Measurements from ENCODE around the gene KIF24. TPM values are rescaled to one million over a fixed set of nuclear protein-coding genes. Genes with fewer than 3 reads are reported as not detected.

Gene KIF24
- total and polyA plus RNA-seq, 2 donors (not counting 1 experiment from before 2014, with no cell fraction given): 0.07 to 0.79 TPM

DNA sequence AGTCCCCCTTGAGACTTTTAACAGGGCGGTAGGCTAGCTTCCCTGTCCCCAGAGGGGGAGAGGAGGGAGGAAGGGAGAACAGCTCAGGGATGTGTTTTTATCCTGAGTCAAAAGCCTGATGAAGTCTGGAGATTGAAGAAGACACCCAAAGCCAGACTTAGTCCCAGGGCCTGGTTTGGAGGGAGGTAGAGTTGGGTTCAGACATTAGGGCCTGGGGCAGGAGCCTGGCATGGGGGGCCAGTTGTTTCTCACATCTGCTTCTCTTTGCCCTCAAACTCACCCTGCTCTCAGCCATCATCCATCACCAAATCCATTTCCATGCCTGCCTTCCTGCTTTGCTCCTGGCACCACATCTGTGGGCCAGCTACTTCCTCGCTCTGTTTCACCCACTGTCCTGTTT is 44.7 kb upstream of the KIF24 start:
- no peak for DNase-seq
- WGBS (ENCODE audit: insufficient coverage): 89% methylated on average over 2 of the region's 2 CpGs
- H3K36me3 ChIP-seq (replicated peaks in 1 of 2; ENCODE audit: control extremely low read depth in 1 of 2, control insufficient read depth in 1 of 2, extremely low read depth in 1 of 2, insufficient read depth in 2 of 2, low read length in 1 of 2): no peaks in the 10 kb centered on the region
- no peaks in the 10 kb centered on the region for H3K27me3 ChIP-seq (replicated peaks in 1 of 4; ENCODE audit: control extremely low read depth in 1 of 4, control insufficient read depth in 3 of 4, insufficient read depth in 4 of 4, low read length in 3 of 4)
- H3K4me2 ChIP-seq (replicated peaks; ENCODE audit: low read depth, low read length, poor library complexity, severe bottlenecking): no peak overlapping the region
- ATAC-seq (ENCODE audit: low read depth): no peak
- Mint-ChIP-seq H3K9me3 (ENCODE audit: insufficient read depth) (no peaks in the 10 kb centered on the region), H3K4me1 (peaks cover 16% of the 10 kb centered on the region), H3K4me3 (no peak overlapping the region), H3K27ac (no peak overlapping the region), H3K27me3 (no peaks in the 10 kb centered on the region)
- H3K9ac ChIP-seq (ENCODE audit: low read length): no peak overlapping the region
- CTCF ChIA-PET: interaction anchor here (0.8 to 1.3 kb wide), 3 partner anchors 30 to 42 kb away, joined by 3 to 4 read pairs (median 3); no protein-coding TSS in a partner anchor
- no peaks in the 10 kb centered on the region for H3K79me2 ChIP-seq (ENCODE audit: control insufficient read depth, insufficient read depth, low read length)
- no peak overlapping the region for H3K27ac ChIP-seq (ENCODE audit: low read length in 2 of 2)
- peaks cover 9 to 18% of the 10 kb centered on the region in 2 donors for H3K4me1 ChIP-seq (ENCODE audit: control insufficient read depth in 2 of 2, insufficient read depth in 2 of 2, low read length in 2 of 2)
- no peak overlapping the region for H2AFZ ChIP-seq (ENCODE audit: insufficient read depth, low read depth, low read length, poor library complexity, severe bottlenecking)
- H3K9me3 ChIP-seq (ENCODE audit: control extremely low read depth in 1 of 3, control insufficient read depth in 2 of 3, insufficient read depth in 1 of 3, low read length in 2 of 3): peaks cover 0 to 22% (median 0%) of the 10 kb centered on the region in 3 donors
- TF ChIP-seq, protein P1, sequence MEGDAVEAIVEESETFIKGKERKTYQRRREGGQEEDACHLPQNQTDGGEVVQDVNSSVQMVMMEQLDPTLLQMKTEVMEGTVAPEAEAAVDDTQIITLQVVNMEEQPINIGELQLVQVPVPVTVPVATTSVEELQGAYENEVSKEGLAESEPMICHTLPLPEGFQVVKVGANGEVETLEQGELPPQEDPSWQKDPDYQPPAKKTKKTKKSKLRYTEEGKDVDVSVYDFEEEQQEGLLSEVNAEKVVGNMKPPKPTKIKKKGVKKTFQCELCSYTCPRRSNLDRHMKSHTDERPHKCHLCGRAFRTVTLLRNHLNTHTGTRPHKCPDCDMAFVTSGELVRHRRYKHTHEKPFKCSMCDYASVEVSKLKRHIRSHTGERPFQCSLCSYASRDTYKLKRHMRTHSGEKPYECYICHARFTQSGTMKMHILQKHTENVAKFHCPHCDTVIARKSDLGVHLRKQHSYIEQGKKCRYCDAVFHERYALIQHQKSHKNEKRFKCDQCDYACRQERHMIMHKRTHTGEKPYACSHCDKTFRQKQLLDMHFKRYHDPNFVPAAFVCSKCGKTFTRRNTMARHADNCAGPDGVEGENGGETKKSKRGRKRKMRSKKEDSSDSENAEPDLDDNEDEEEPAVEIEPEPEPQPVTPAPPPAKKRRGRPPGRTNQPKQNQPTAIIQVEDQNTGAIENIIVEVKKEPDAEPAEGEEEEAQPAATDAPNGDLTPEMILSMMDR (IDR thresholded peaks at IDR 0.05): no peak
- TF ChIP-seq EZH2 (IDR thresholded peaks at IDR 0.05; ENCODE audit: borderline replicate concordance, insufficient read depth, low read depth, low read length, poor library complexity, severe bottlenecking): no peak
- no peak overlapping the region for H3K4me3 ChIP-seq (ENCODE audit: control extremely low read depth in 1 of 5, extremely low read depth in 1 of 5, insufficient read depth in 1 of 5, low read depth in 2 of 5, low read length in 4 of 5)
- POLR2A ChIA-PET: no interaction called here
- intact Hi-C loops (cut with micrococcal nuclease): loop anchor here (10.0 kb wide), 2 partner anchors 449 to 899 kb away; partner anchors contain the start of gene NOL6
- no peaks in the 10 kb centered on the region for H4K20me1 ChIP-seq (ENCODE audit: control insufficient read depth, insufficient read depth, low read length, poor library complexity, severe bottlenecking)

DNA sequence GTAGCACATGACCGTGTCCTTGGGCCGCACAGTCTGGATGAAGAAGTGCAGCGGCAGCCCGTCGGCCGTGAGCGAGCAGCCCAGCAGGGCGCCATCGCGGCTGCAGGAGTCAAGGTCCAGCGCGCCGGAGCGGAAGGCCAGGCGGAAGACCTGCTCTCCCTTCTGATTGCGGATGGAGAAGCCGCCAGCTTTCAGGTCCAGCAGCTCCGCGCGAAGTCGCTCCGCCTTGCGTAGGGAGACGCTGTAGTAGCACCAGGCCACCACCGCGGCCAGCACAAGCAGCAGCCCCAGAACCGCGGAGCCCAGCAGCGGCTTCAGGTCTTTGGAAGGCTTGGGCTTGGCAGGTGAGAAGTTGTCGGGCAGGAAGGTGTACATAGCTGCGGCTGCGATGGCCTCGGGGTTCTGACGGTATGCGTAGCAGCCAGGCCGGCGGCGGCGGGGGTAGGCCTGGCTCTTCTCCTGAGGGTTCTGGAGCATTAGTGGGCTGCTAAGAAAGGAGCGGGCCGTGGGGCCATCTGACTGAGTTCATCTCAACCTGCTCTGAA is 43.5 kb upstream of the KIF24 start:
- ChIA-PET POLR2A (no interaction called here), CTCF (interaction anchor here (0.7 kb wide), 1 partner anchor 131 kb away, joined by 3 read pairs; no protein-coding TSS in a partner anchor)
- ATAC-seq (ENCODE audit: low read depth) (no peak), DNase-seq (no peak)
- Mint-ChIP-seq H3K4me1 (peaks cover 12% of the 10 kb centered on the region), H3K4me3 (no peak overlapping the region), H3K27me3 (no peaks in the 10 kb centered on the region), H3K9me3 (ENCODE audit: insufficient read depth) (no peaks in the 10 kb centered on the region), H3K27ac (no peak overlapping the region)
- no peak overlapping the region for H3K27ac ChIP-seq (ENCODE audit: low read length in 2 of 2)
- intact Hi-C loops (cut with micrococcal nuclease): loop anchor here (10.0 kb wide), 2 partner anchors 448 to 898 kb away; partner anchors contain the start of gene NOL6
- no peak for TF ChIP-seq EZH2 (IDR thresholded peaks at IDR 0.05; ENCODE audit: borderline replicate concordance, insufficient read depth, low read depth, low read length, poor library complexity, severe bottlenecking)
- TF ChIP-seq, protein P1 (IDR thresholded peaks at IDR 0.05): no peak
- H3K27me3 ChIP-seq (replicated peaks in 1 of 4; ENCODE audit: control extremely low read depth in 1 of 4, control insufficient read depth in 3 of 4, insufficient read depth in 4 of 4, low read length in 3 of 4): no peaks in the 10 kb centered on the region
- no peaks in the 10 kb centered on the region for H4K20me1 ChIP-seq (ENCODE audit: control insufficient read depth, insufficient read depth, low read length, poor library complexity, severe bottlenecking)
- no peaks in the 10 kb centered on the region for H3K79me2 ChIP-seq (ENCODE audit: control insufficient read depth, insufficient read depth, low read length)
- H3K36me3 ChIP-seq (replicated peaks in 1 of 2; ENCODE audit: control extremely low read depth in 1 of 2, control insufficient read depth in 1 of 2, extremely low read depth in 1 of 2, insufficient read depth in 2 of 2, low read length in 1 of 2): no peaks in the 10 kb centered on the region
- no peak overlapping the region for H2AFZ ChIP-seq (ENCODE audit: insufficient read depth, low read depth, low read length, poor library complexity, severe bottlenecking)
- WGBS (ENCODE audit: insufficient coverage): 98% methylated on average over 39 of the region's 41 CpGs
- no peak overlapping the region for H3K4me2 ChIP-seq (replicated peaks; ENCODE audit: low read depth, low read length, poor library complexity, severe bottlenecking)
- peaks cover 9 to 16% of the 10 kb centered on the region in 2 donors for H3K4me1 ChIP-seq (ENCODE audit: control insufficient read depth in 2 of 2, insufficient read depth in 2 of 2, low read length in 2 of 2)
- H3K9me3 ChIP-seq (ENCODE audit: control extremely low read depth in 1 of 3, control insufficient read depth in 2 of 3, insufficient read depth in 1 of 3, low read length in 2 of 3): peaks cover 0 to 28% (median 0%) of the 10 kb centered on the region in 3 donors
- H3K4me3 ChIP-seq (ENCODE audit: control extremely low read depth in 1 of 5, extremely low read depth in 1 of 5, insufficient read depth in 1 of 5, low read depth in 2 of 5, low read length in 4 of 5): no peak overlapping the region
- no peak overlapping the region for H3K9ac ChIP-seq (ENCODE audit: low read length)
